ENCODE measurements around the gene UBE2E2.

UBE2E2 gene

GRCh38 chr3:23254282-23254681, 51.2 kb downstream of the UBE2E2 start:
- Histone ChIP-seq H3K27me3 (ENCODE audit: insufficient read depth, low read length) (no peaks in the 10 kb centered on the region), H3K27ac (ENCODE audit: low read depth, low read length, poor library complexity, severe bottlenecking) (no peak overlapping the region), H3K4me2 (ENCODE audit: low read length) (no peak overlapping the region), H3K79me2 (ENCODE audit: insufficient read depth, low read length) (peaks cover 18% of the 10 kb centered on the region), H2AFZ (ENCODE audit: low read length) (no peak overlapping the region), H3K9me3 (ENCODE audit: low read length) (no peaks in the 10 kb centered on the region), H3F3A (ENCODE audit: insufficient read depth, low read length) (0 out of 2 replicates have a peak, but pooled peaks cover 5% of the 10 kb centered on the region), H3K36me3 (ENCODE audit: insufficient read depth, low read length) (no peaks in the 10 kb centered on the region), H4K20me1 (ENCODE audit: insufficient read depth, low read length) (0 out of 2 replicates have a peak, but pooled peaks cover 6% of the 10 kb centered on the region), H3K4me3 (ENCODE audit: low read depth, low read length, poor library complexity, severe bottlenecking) (no peak overlapping the region), H3K9me2 (ENCODE audit: low read depth, low read length) (no peaks in the 10 kb centered on the region), H3K9ac (ENCODE audit: low read length) (no peak overlapping the region), H3K4me1 (ENCODE audit: insufficient read depth, low read length, severe bottlenecking) (peaks cover 8% of the 10 kb centered on the region)
- TF ChIP-seq CTCF (IDR thresholded peaks at IDR 0.05; ENCODE audit: low read length) (no peak), EZH2 (IDR thresholded peaks at IDR 0.05; ENCODE audit: borderline replicate concordance, low read length) (no peak)

GRCh38 chr3:23254835-23255234, 51.7 kb downstream of the UBE2E2 start:
- Histone ChIP-seq H2AFZ (ENCODE audit: low read length) (no peak overlapping the region), H3K4me3 (ENCODE audit: low read depth, low read length, poor library complexity, severe bottlenecking) (no peak overlapping the region), H3K27me3 (ENCODE audit: insufficient read depth, low read length) (no peaks in the 10 kb centered on the region), H3K4me2 (ENCODE audit: low read length) (no peak overlapping the region), H4K20me1 (ENCODE audit: insufficient read depth, low read length) (0 out of 2 replicates have a peak, but pooled peaks cover 6% of the 10 kb centered on the region), H3F3A (ENCODE audit: insufficient read depth, low read length) (0 out of 2 replicates have a peak, but pooled peaks cover 5% of the 10 kb centered on the region), H3K27ac (ENCODE audit: low read depth, low read length, poor library complexity, severe bottlenecking) (no peak overlapping the region), H3K79me2 (ENCODE audit: insufficient read depth, low read length) (peaks cover 18% of the 10 kb centered on the region), H3K36me3 (ENCODE audit: insufficient read depth, low read length) (no peaks in the 10 kb centered on the region), H3K4me1 (ENCODE audit: insufficient read depth, low read length, severe bottlenecking) (peaks cover 8% of the 10 kb centered on the region), H3K9me3 (ENCODE audit: low read length) (no peaks in the 10 kb centered on the region), H3K9ac (ENCODE audit: low read length) (no peak overlapping the region), H3K9me2 (ENCODE audit: low read depth, low read length) (no peaks in the 10 kb centered on the region)
- TF ChIP-seq CTCF (IDR thresholded peaks at IDR 0.05; ENCODE audit: low read length), result no peak

- H3K36me3 ChIP-seq (ENCODE audit: insufficient read depth, low read length), result no peaks in the 10 kb centered on the region
- peaks cover 14% of the 10 kb centered on the region for H3K4me1 ChIP-seq (ENCODE audit: insufficient read depth, low read length, severe bottlenecking)
- peaks cover 18% of the 10 kb centered on the region for H3K79me2 ChIP-seq (ENCODE audit: insufficient read depth, low read length)
- TF ChIP-seq CTCF (IDR thresholded peaks at IDR 0.05; ENCODE audit: low read length) (no peak), EZH2 (IDR thresholded peaks at IDR 0.05; ENCODE audit: borderline replicate concordance, low read length) (no peak)
- H3K27ac ChIP-seq (ENCODE audit: low read depth, low read length, poor library complexity, severe bottlenecking), result no peak overlapping the region
- H3F3A ChIP-seq (ENCODE audit: insufficient read depth, low read length), result 0 out of 2 replicates have a peak, but pooled peaks cover 2% of the 10 kb centered on the region
- H3K9me2 ChIP-seq (ENCODE audit: low read depth, low read length), result no peaks in the 10 kb centered on the region
- H3K9me3 ChIP-seq (ENCODE audit: low read length), result no peaks in the 10 kb centered on the region
- H3K27me3 ChIP-seq (ENCODE audit: insufficient read depth, low read length), result no peaks in the 10 kb centered on the region
- no peak overlapping the region for H3K9ac ChIP-seq (ENCODE audit: low read length)
- no peak overlapping the region for H2AFZ ChIP-seq (ENCODE audit: low read length)
- 0 out of 2 replicates have a peak, but pooled peaks cover 6% of the 10 kb centered on the region for H4K20me1 ChIP-seq (ENCODE audit: insufficient read depth, low read length)
- H3K4me2 ChIP-seq (ENCODE audit: low read length), result no peak overlapping the region
- H3K4me3 ChIP-seq (ENCODE audit: low read depth, low read length, poor library complexity, severe bottlenecking), result no peak overlapping the region
Observed at GRCh38 chr3:23256741-23257435, 53.8 kb downstream of the UBE2E2 start.
